H9 (cell line): Measurements from ENCODE around the gene USP46. TPM values are rescaled to one million over a fixed set of nuclear protein-coding genes. Genes with fewer than 3 reads are reported as not detected.

ENCODE experiments used
- DNase-seq: peaks from one replicate; pipeline ENCODE4 v3.0.0-alpha.2; 2017
- H2AFZ ChIP-seq: one replicate; pipeline ENCODE4 v1.6.1; 2013; ENCODE audit warnings: mild to moderate bottlenecking, low read length, control low read depth, moderate library complexity
- H2AK5ac ChIP-seq: 2 replicates; pipeline ENCODE4 v1.6.1; 2013; ENCODE audit warnings: low read length, control low read depth, mixed read lengths; ENCODE audit not compliant: insufficient read length
- H2BK120ac ChIP-seq: one replicate; pipeline ENCODE4 v1.6.1; 2013; ENCODE audit warnings: low read depth, mild to moderate bottlenecking, low read length, control low read depth, inconsistent platforms; ENCODE audit not compliant: poor library complexity, severe bottlenecking
- H2BK12ac ChIP-seq: 2 replicates; pipeline ENCODE4 v1.6.1; 2013; ENCODE audit warnings: low read length, control low read depth, mixed read lengths, low read depth; ENCODE audit not compliant: insufficient read length
- H2BK15ac ChIP-seq: 2 replicates; pipeline ENCODE4 v1.6.1; 2013; ENCODE audit warnings: low read depth, low read length, control low read depth
- H2BK20ac ChIP-seq: one replicate; pipeline ENCODE4 v1.6.1; 2013; ENCODE audit warnings: low read depth, mild to moderate bottlenecking, low read length, control low read depth, inconsistent platforms; ENCODE audit not compliant: poor library complexity, severe bottlenecking
- H2BK5ac ChIP-seq: 2 replicates; pipeline ENCODE4 v1.6.1; 2013; ENCODE audit warnings: low read length, control low read depth, mixed read lengths; ENCODE audit not compliant: insufficient read length
- H3K14ac ChIP-seq: 2 replicates; pipeline ENCODE4 v1.6.1; 2013; ENCODE audit warnings: low read length, control low read depth; ENCODE audit not compliant: insufficient read depth
- H3K18ac ChIP-seq: 2 replicates; pipeline ENCODE4 v1.6.1; 2013; ENCODE audit warnings: low read depth, mild to moderate bottlenecking, mixed read lengths, low read length, control low read depth; ENCODE audit not compliant: insufficient read length
- H3K23ac ChIP-seq: 2 replicates; pipeline ENCODE4 v1.6.1; 2013; ENCODE audit warnings: low read length, control low read depth, mixed read lengths, low read depth; ENCODE audit not compliant: insufficient read length
- H3K23me2 ChIP-seq: 2 replicates; pipeline ENCODE4 v1.6.1; 2013; ENCODE audit warnings: low read depth, mild to moderate bottlenecking, mixed read lengths, low read length, control low read depth; ENCODE audit not compliant: insufficient read length, poor library complexity, severe bottlenecking
- H3K27ac ChIP-seq: 2 replicates; pipeline ENCODE4 v1.5.1; 2013; ENCODE audit warnings: low read length, control low read depth, mixed read lengths, low read depth; ENCODE audit not compliant: insufficient read length
- H3K27me3 ChIP-seq: 2 replicates; pipeline ENCODE4 v1.6.1; 2013; ENCODE audit warnings: low read length, control low read depth, inconsistent platforms; ENCODE audit not compliant: insufficient read depth
- H3K4ac ChIP-seq: 2 replicates; pipeline ENCODE4 v1.6.1; 2013; ENCODE audit warnings: low read depth, mild to moderate bottlenecking, control low read depth, inconsistent platforms, low read length, moderate library complexity
- H3K4me1 ChIP-seq: 2 replicates; pipeline ENCODE4 v1.6.1; 2013; ENCODE audit warnings: low read length, control low read depth, inconsistent platforms; ENCODE audit not compliant: insufficient read depth
- H3K4me2 ChIP-seq: 2 replicates; pipeline ENCODE4 v1.6.1; 2013; ENCODE audit warnings: low read length, control low read depth, mixed read lengths; ENCODE audit not compliant: insufficient read length, insufficient read depth
- H3K56ac ChIP-seq: 2 replicates; pipeline ENCODE4 v1.6.1; 2013; ENCODE audit warnings: low read depth, mild to moderate bottlenecking, mixed read lengths, low read length, control low read depth; ENCODE audit not compliant: insufficient read length
- H3K79me1 ChIP-seq: 2 replicates; pipeline ENCODE4 v1.6.1; 2013; ENCODE audit warnings: low read depth, mild to moderate bottlenecking, moderate library complexity, low read length, control low read depth, inconsistent platforms; ENCODE audit not compliant: insufficient read depth, poor library complexity, severe bottlenecking
- H3K79me2 ChIP-seq: 2 replicates; pipeline ENCODE4 v1.6.1; 2013; ENCODE audit warnings: low read length, control low read depth, inconsistent platforms; ENCODE audit not compliant: insufficient read depth
- H3K9ac ChIP-seq: 2 replicates; pipeline ENCODE4 v1.6.1; 2013; ENCODE audit warnings: low read length, control low read depth, mixed read lengths; ENCODE audit not compliant: insufficient read length; ENCODE audit errors: extremely low read depth
- H3K9me3 ChIP-seq: one replicate; pipeline ENCODE4 v1.6.1; 2013; ENCODE audit warnings: low read depth, low read length, inconsistent platforms; ENCODE audit not compliant: control insufficient read depth
- H3T11ph ChIP-seq: one replicate; pipeline ENCODE4 v1.6.1; 2013; ENCODE audit warnings: mild to moderate bottlenecking, low read length, control low read depth, inconsistent platforms
- H4K20me1 ChIP-seq: one replicate; pipeline ENCODE4 v1.6.1; 2013; ENCODE audit not compliant: control insufficient read depth, insufficient read length, insufficient read depth
- H4K5ac ChIP-seq: 2 replicates; pipeline ENCODE4 v1.6.1; 2013; ENCODE audit warnings: low read depth, mild to moderate bottlenecking, mixed read lengths, low read length, control low read depth; ENCODE audit not compliant: insufficient read length
- H4K8ac ChIP-seq: replicated peaks from 2 replicates; pipeline ENCODE4 v1.6.1; 2013; ENCODE audit warnings: low read length, control low read depth, mixed read lengths, low read depth; ENCODE audit not compliant: insufficient read length
- H4K91ac ChIP-seq: 2 replicates; pipeline ENCODE4 v1.6.1; 2013; ENCODE audit warnings: low read depth, mild to moderate bottlenecking, moderate library complexity, mixed read lengths, low read length, control low read depth; ENCODE audit not compliant: insufficient read length
- H3K27ac Mint-ChIP-seq, 3 experiments: 2 replicates in 2 of 3; 3 replicates in 1 of 3; pipeline ENCODE4 v1.8.0; 2020 to 2021; ENCODE audit warnings: mixed read lengths in 3 of 3, mild to moderate bottlenecking in 1 of 3, moderate library complexity in 1 of 3
- H3K27me3 Mint-ChIP-seq: 2 replicates; pipeline ENCODE4 v1.8.0; 2021; ENCODE audit warnings: low read depth, mild to moderate bottlenecking, moderate library complexity, mixed read lengths
- H3K36me3 Mint-ChIP-seq, 3 experiments: 2 replicates in 2 of 3; 3 replicates in 1 of 3; pipeline ENCODE4 v1.8.0; 2020 to 2021; ENCODE audit warnings: low read depth in 3 of 3, mixed read lengths in 3 of 3; ENCODE audit not compliant: insufficient read depth in 1 of 3
- H3K4me1 Mint-ChIP-seq, 2 experiments: 2 replicates each; pipeline ENCODE4 v1.8.0; 2020; ENCODE audit warnings: mixed read lengths in 2 of 2
- H3K4me3 Mint-ChIP-seq, 2 experiments: 2 replicates in 1 of 2; 3 replicates in 1 of 2; pipeline ENCODE4 v1.8.0; 2020 to 2021; ENCODE audit warnings: mild to moderate bottlenecking in 2 of 2, mixed read lengths in 2 of 2, moderate library complexity in 1 of 2
- H3K9me3 Mint-ChIP-seq, 2 experiments: 2 replicates in 1 of 2; 3 replicates in 1 of 2; pipeline ENCODE4 v1.8.0; 2020; ENCODE audit warnings: mild to moderate bottlenecking in 2 of 2, mixed read lengths in 2 of 2, moderate library complexity in 1 of 2
- WGBS: extraction: QIAGEN DNeasy Blood & Tissue Kit; methylation state at CpG from one replicate; pipeline ENCODE4 v1.1.7; 2013; ENCODE audit warnings: missing lambda C conversion rate, low lambda C conversion rate, mixed read lengths; ENCODE audit not compliant: insufficient read length; ENCODE audit errors: extremely low coverage; 5-methylcytosine and 5-hydroxymethylcytosine counted together
- total RNA-seq: library from RNA; stranded (reverse); gene quantifications from 2 replicates; pipeline ENCODE4 v1.2.1, GENCODE V29; 2021
- TF ChIP-seq, protein P1 (sequence below): fragments of 200-600 bp; sonication (generic); conservative IDR thresholded peaks from 3 replicates; pipeline ENCODE4 v1.8.0; 2021; ENCODE audit warnings: antibody characterized with exemption, mild to moderate bottlenecking

Gene USP46
- total RNA-seq, 1 experiment from 2014 or later = 59.8 TPM

DNA sequence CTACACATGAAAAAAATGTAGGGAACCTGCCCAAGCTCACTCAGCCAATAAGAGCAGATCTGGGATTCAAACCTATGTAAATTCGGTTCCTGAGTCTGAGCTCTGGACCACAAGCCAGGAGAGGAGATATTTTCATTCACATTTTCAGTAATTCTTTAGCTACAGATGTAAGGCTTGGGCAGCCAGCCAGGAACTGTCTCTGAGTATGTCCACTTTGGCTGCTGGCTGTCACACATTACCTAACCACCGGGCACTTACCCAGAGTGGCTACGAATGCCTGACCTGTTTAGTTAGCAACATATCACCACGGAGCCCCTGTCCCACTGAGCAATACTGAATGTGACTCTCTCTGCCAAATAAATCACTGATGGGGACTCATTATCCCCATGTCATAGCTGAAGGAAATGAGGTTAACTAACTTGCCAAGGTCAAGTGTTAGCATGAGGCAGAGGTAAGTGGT lies 15.3 kb downstream of the USP46 start:
- H4K8ac ChIP-seq = no peak overlapping the region
- H3K4me1 ChIP-seq = peaks cover 6% of the 10 kb centered on the region; the same call in 1 of the 2 replicates
- Mint-ChIP-seq H3K9me3 (peaks cover 0 to 1% of the 10 kb centered on the region in 2 experiments; a peak in 2 of 5 replicates), H3K4me1 (peaks cover 53 to 67% of the 10 kb centered on the region in 2 experiments), H3K36me3 (peaks cover 1 to 11% (median 7%) of the 10 kb centered on the region in 3 experiments; a peak in 6 of 7 replicates), H3K27me3 (no peaks in the 10 kb centered on the region), H3K27ac (no peak overlapping the region; a peak in 1 of 7 replicates), H3K4me3 (no peak overlapping the region)
- H3K4ac ChIP-seq = no peak overlapping the region
- H3K56ac ChIP-seq = no peak overlapping the region
- H3K79me1 ChIP-seq = peaks cover 1% of the 10 kb centered on the region
- H2BK12ac ChIP-seq = no peak overlapping the region
- H2BK5ac ChIP-seq = no peak overlapping the region
- no peak overlapping the region for H3K18ac ChIP-seq
- no peak overlapping the region for H3K9ac ChIP-seq
- H3K79me2 ChIP-seq = peaks cover 41% of the 10 kb centered on the region; the same call in 1 of the 2 replicates
- no peaks in the 10 kb centered on the region for H3K9me3 ChIP-seq
- H3K27ac ChIP-seq = no peak overlapping the region
- H2BK15ac ChIP-seq = no peak overlapping the region
- H4K5ac ChIP-seq = no peak overlapping the region
- H3K14ac ChIP-seq = no peak overlapping the region
- H2BK20ac ChIP-seq = no peak overlapping the region
- DNase-seq = no peak
- H3K4me2 ChIP-seq = no peak overlapping the region
- H3K23me2 ChIP-seq = no peaks in the 10 kb centered on the region
- no peak overlapping the region for H4K91ac ChIP-seq
- H3K23ac ChIP-seq = no peak overlapping the region
- no peak overlapping the region for H2AFZ ChIP-seq
- no peak overlapping the region for H2BK120ac ChIP-seq
- WGBS = no CpG with 5 or more reads among the region's 4 CpGs
- no peaks in the 10 kb centered on the region for H4K20me1 ChIP-seq
- TF ChIP-seq, protein P1, sequence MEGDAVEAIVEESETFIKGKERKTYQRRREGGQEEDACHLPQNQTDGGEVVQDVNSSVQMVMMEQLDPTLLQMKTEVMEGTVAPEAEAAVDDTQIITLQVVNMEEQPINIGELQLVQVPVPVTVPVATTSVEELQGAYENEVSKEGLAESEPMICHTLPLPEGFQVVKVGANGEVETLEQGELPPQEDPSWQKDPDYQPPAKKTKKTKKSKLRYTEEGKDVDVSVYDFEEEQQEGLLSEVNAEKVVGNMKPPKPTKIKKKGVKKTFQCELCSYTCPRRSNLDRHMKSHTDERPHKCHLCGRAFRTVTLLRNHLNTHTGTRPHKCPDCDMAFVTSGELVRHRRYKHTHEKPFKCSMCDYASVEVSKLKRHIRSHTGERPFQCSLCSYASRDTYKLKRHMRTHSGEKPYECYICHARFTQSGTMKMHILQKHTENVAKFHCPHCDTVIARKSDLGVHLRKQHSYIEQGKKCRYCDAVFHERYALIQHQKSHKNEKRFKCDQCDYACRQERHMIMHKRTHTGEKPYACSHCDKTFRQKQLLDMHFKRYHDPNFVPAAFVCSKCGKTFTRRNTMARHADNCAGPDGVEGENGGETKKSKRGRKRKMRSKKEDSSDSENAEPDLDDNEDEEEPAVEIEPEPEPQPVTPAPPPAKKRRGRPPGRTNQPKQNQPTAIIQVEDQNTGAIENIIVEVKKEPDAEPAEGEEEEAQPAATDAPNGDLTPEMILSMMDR = no peak
- H3T11ph ChIP-seq = no peak overlapping the region
- H3K27me3 ChIP-seq = no peaks in the 10 kb centered on the region
- no peak overlapping the region for H2AK5ac ChIP-seq
